HCT116 (cell line): Measurements from ENCODE around the gene TICRR.

Experiments
- ATF3 ChIP-seq: IDR thresholded peaks from 2 replicates; pipeline ENCODE4 v1.6.1; 2012
- CTCF ChIP-seq, 3 experiments: fragments of 200-600 bp in 1 of 3; sonication (generic) in 1 of 3; IDR thresholded peaks in 2 of 3; conservative IDR thresholded peaks in 1 of 3; 2 replicates each; pipeline ENCODE4 v1.5.1; 2012 to 2017; ENCODE audit warnings: low read depth in 2 of 3, low read length in 2 of 3, antibody characterized with exemption in 1 of 3, borderline replicate concordance in 1 of 3, control low read depth in 1 of 3, mild to moderate bottlenecking in 1 of 3, mixed read lengths in 1 of 3, mixed run types in 1 of 3, moderate library complexity in 1 of 3; ENCODE audit not compliant: insufficient read depth in 1 of 3
- MAX ChIP-seq: IDR thresholded peaks from 2 replicates; pipeline ENCODE4 v1.6.1; 2012
- POLR2A ChIP-seq: IDR thresholded peaks from 2 replicates; pipeline ENCODE4 v1.7.0; 2011; ENCODE audit warnings: borderline replicate concordance; ENCODE audit not compliant: insufficient read depth, insufficient read length; ENCODE audit errors: extremely low read depth
- REST ChIP-seq: IDR thresholded peaks from 2 replicates; pipeline ENCODE4 v1.6.1; 2012; ENCODE audit warnings: low read depth
- SP1 ChIP-seq: IDR thresholded peaks from 2 replicates; pipeline ENCODE4 v1.6.1; 2012; ENCODE audit warnings: low read depth
- YY1 ChIP-seq: IDR thresholded peaks from 2 replicates; pipeline ENCODE4 v1.6.1; 2011; ENCODE audit warnings: low read length, low read depth, moderate library complexity, mild to moderate bottlenecking; ENCODE audit not compliant: insufficient replicate concordance; ENCODE audit errors: extremely low read depth
- ZNF274 ChIP-seq: fragments of 200-500 bp; sonication (Bioruptor generic); IDR thresholded peaks from 2 replicates; pipeline ENCODE4 v1.6.1; 2014; ENCODE audit warnings: mild to moderate bottlenecking, low read depth, low read length, inconsistent platforms
- TF ChIP-seq, protein P1 (sequence below): IDR thresholded peaks from 2 replicates; pipeline ENCODE4 v1.6.1; 2011; ENCODE audit warnings: mild to moderate bottlenecking, low read length, moderate library complexity; ENCODE audit not compliant: insufficient replicate concordance; ENCODE audit errors: extremely low read depth

DNA sequence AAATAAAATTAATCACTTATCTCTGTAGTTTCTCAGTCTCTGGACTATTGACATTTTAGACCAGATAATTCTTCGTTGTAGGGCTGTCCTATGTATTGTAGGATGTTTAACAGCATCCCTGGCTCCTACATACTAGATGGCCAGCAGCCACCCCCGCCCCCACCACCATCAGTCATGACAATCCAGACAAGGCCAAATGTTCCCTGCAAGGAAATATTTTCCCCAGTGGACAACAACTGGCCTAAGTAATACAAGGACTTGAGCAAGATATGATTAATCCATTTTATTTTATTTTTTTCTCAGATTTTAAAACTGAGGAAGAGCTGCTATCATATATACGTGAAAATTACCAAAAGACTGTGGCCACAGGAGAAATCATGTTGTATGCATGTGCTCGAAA is 23.8 kb downstream of the TICRR start:
- TF ChIP-seq ZNF274 (no peak), SP1 (no peak), POLR2A (no peak), CTCF (IDR thresholded peaks at IDR 0.05 in 2 of 3, conservative IDR thresholded peaks at IDR 0.05 in 1 of 3; ENCODE audit: borderline replicate concordance in 1 of 3, insufficient read depth in 1 of 3, low read depth in 2 of 3, low read length in 2 of 3) (no peak), ATF3 (no peak), MAX (no peak), REST (no peak), YY1 (no peak)
- TF ChIP-seq, protein P1, sequence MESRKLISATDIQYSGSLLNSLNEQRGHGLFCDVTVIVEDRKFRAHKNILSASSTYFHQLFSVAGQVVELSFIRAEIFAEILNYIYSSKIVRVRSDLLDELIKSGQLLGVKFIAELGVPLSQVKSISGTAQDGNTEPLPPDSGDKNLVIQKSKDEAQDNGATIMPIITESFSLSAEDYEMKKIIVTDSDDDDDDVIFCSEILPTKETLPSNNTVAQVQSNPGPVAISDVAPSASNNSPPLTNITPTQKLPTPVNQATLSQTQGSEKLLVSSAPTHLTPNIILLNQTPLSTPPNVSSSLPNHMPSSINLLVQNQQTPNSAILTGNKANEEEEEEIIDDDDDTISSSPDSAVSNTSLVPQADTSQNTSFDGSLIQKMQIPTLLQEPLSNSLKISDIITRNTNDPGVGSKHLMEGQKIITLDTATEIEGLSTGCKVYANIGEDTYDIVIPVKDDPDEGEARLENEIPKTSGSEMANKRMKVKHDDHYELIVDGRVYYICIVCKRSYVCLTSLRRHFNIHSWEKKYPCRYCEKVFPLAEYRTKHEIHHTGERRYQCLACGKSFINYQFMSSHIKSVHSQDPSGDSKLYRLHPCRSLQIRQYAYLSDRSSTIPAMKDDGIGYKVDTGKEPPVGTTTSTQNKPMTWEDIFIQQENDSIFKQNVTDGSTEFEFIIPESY: no peak
